ENCODE measurements around the gene HDAC9. TPM values are rescaled to one million over a fixed set of nuclear protein-coding genes. Genes with fewer than 3 reads are reported as not detected.
A peak's percentile ranks its signal among the peaks of the same experiment; 100 is the strongest.

Gene HDAC9
- total and polyA plus RNA-seq, 11 donors = 4.8 to 62.9 (median 30.6) TPM

DNA sequence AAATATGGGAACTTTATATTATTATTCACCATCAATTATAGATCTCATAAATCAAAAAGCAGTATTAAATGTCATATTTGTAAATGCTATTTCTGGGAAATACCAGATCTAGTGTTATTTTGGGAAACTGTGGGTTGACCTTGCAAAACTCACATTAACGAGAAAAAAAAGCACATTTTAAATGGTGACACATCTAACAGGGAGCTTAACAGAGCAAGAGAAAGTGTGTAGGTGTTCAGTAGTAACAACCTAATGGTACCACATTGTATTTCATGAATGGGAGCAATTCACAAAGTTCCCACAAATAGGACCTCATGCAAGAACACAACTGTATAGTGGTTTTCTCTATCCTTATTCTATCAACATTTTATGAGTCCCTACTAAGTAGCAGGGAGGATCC, 26.2 kb upstream of the HDAC9 start:
- WGBS, 4 donors = 73 to 87% (median 81%) methylated on average over 1 of the region's 1 CpG
- intact Hi-C loops (cut with DNase I) = no loop called here
- Histone ChIP-seq H3K4me1 (peaks cover 0 to 18% (median 0%) of the 10 kb centered on the region in 12 donors), H3K4me3 (no peak overlapping the region), H3K27me3 (no peaks in the 10 kb centered on the region), H3K27ac (no peak overlapping the region), H3K9me3 (peaks cover 0 to 8% (median 0%) of the 10 kb centered on the region in 12 donors), H3K36me3 (no peaks in the 10 kb centered on the region)
- TF ChIP-seq, protein P1, sequence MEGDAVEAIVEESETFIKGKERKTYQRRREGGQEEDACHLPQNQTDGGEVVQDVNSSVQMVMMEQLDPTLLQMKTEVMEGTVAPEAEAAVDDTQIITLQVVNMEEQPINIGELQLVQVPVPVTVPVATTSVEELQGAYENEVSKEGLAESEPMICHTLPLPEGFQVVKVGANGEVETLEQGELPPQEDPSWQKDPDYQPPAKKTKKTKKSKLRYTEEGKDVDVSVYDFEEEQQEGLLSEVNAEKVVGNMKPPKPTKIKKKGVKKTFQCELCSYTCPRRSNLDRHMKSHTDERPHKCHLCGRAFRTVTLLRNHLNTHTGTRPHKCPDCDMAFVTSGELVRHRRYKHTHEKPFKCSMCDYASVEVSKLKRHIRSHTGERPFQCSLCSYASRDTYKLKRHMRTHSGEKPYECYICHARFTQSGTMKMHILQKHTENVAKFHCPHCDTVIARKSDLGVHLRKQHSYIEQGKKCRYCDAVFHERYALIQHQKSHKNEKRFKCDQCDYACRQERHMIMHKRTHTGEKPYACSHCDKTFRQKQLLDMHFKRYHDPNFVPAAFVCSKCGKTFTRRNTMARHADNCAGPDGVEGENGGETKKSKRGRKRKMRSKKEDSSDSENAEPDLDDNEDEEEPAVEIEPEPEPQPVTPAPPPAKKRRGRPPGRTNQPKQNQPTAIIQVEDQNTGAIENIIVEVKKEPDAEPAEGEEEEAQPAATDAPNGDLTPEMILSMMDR (IDR thresholded peaks at IDR 0.05) = no peak
- TF ChIP-seq POLR2A (IDR thresholded peaks at IDR 0.05) = no peak
- no peak for DNase-seq
- no peak for ATAC-seq

DNA sequence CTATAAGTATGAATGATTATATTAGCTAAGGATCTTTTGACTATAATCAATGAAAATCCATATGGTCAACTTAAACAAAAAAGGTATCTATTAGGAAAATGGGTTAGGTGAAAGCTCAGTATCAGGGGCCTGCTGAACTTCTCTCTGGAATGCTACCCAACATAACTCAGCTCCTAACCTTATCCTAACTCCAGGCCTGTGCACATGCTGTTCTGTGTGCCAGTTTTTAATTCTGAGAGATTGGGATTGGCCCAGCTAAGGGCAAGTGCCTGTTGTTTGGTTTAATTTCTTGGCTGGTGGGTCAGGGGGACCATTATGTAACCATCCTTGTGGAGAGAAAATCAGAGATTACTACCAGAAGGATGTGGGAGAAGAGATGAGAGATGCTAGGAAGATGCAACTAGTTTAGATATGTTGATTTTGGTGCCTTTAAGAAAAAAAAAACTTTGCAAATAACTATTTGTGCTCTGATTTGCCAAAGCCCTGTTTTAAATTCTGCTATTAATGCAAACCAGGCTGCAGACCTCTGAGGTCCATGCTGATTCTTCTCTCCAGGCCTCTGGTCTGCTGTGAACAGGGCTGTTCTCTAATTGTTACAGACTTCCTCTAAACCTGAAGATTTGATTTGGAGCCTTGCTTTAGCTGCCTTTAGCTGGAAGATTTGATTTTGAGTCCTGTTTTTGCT, 23.9 kb upstream of the HDAC9 start:
- H3K27ac ChIP-seq = no peak overlapping the region
- H3K4me1 ChIP-seq = peaks cover 0 to 25% (median 0%) of the 10 kb centered on the region in 12 donors
- H3K4me3 ChIP-seq = no peak overlapping the region
- H3K27me3 ChIP-seq = no peaks in the 10 kb centered on the region
- ATAC-seq = peak; percentile 53 to 82 (median 66)
- intact Hi-C loops (cut with DNase I) = no loop called here
- no peaks in the 10 kb centered on the region for H3K36me3 ChIP-seq
- H3K9me3 ChIP-seq = no peaks in the 10 kb centered on the region
- TF ChIP-seq, protein P1 (IDR thresholded peaks at IDR 0.05) = no peak
- TF ChIP-seq POLR2A (IDR thresholded peaks at IDR 0.05) = no peak
- DNase-seq = no peak

DNA sequence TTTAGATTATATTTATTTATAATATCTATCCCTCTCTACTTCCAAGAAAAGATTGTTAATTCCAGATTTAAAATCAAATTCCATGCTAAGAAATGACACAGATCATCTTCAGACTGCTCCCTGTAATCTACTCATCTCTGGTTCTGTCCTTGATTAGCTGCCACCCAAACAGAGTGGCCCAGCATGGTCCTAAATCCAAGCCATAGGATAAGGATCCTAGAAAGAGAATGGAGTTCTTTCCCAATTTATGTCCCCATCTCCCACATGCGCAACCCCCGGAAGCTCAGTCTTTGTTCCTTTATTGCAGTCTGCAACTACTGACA, 23.4 kb upstream of the HDAC9 start:
- no peak overlapping the region for H3K27ac ChIP-seq
- no peaks in the 10 kb centered on the region for H3K36me3 ChIP-seq
- no peak for DNase-seq
- H3K9me3 ChIP-seq = no peaks in the 10 kb centered on the region
- no peaks in the 10 kb centered on the region for H3K27me3 ChIP-seq
- no peak for TF ChIP-seq POLR2A (IDR thresholded peaks at IDR 0.05)
- TF ChIP-seq, protein P1 (IDR thresholded peaks at IDR 0.05) = no peak
- WGBS, 4 donors = 94 to 100% (median 97%) methylated on average over 2 of the region's 2 CpGs
- no peak overlapping the region for H3K4me3 ChIP-seq
- intact Hi-C loops (cut with DNase I) = no loop called here
- no peak for ATAC-seq
- peaks cover 0 to 25% (median 0%) of the 10 kb centered on the region in 12 donors for H3K4me1 ChIP-seq

DNA sequence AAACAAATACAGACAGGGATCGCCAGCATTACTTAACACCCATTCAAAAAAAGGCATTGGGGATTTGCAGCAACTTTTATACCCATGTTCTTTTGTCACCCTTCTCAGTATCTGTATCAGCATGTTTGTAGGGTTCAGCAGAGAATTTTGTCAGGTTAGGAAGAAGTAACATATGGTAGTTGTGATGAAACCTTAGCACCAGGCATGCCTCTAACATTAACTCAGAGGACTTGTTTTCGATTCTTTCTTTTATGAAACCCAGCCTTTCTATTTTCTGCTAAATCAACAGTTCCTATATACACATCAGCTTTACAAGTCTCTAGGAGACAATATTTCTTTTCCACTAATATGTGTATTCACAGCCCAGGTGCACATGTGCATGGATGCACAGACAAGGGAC, 22.4 kb upstream of the HDAC9 start:
- ATAC-seq = no peak
- Histone ChIP-seq H3K9me3 (no peaks in the 10 kb centered on the region), H3K4me3 (no peak overlapping the region), H3K36me3 (no peaks in the 10 kb centered on the region), H3K27me3 (no peaks in the 10 kb centered on the region), H3K27ac (no peak overlapping the region), H3K4me1 (peaks cover 0 to 25% (median 0%) of the 10 kb centered on the region in 12 donors)
- TF ChIP-seq, protein P1 (IDR thresholded peaks at IDR 0.05) = no peak
- TF ChIP-seq POLR2A (IDR thresholded peaks at IDR 0.05) = no peak
- DNase-seq = no peak
- WGBS, 4 donors = 95 to 99% (median 98%) methylated on average over 2 of the region's 2 CpGs
- intact Hi-C loops (cut with DNase I) = no loop called here
